Mesendoderm (in vitro differentiated cells): ENCODE results near the gene ATN1.

Experiments used
- DNase-seq: peaks from one replicate; pipeline ENCODE4 v3.0.0; 2013
- H2AK5ac ChIP-seq: 2 replicates; pipeline ENCODE4 v1.6.1; 2013; ENCODE audit warnings: low read length, inconsistent platforms
- H2BK120ac ChIP-seq: 2 replicates; pipeline ENCODE4 v1.6.1; 2013; ENCODE audit warnings: low read depth, mild to moderate bottlenecking, low read length, moderate library complexity, mixed read lengths
- H2BK15ac ChIP-seq: replicated peaks from 2 replicates; pipeline ENCODE4 v1.6.1; 2013; ENCODE audit warnings: low read depth, mild to moderate bottlenecking, moderate library complexity
- H2BK5ac ChIP-seq: 2 replicates; pipeline ENCODE4 v1.6.1; 2013; ENCODE audit warnings: low read length, inconsistent platforms
- H3K18ac ChIP-seq: 2 replicates; pipeline ENCODE4 v1.6.1; 2013; ENCODE audit warnings: mild to moderate bottlenecking, low read length, mixed read lengths
- H3K23ac ChIP-seq: one replicate; pipeline ENCODE4 v1.6.1; 2013; ENCODE audit warnings: low read length
- H3K27ac ChIP-seq: 2 replicates; pipeline ENCODE4 v1.5.1; 2013; ENCODE audit warnings: low read depth, mild to moderate bottlenecking, inconsistent platforms, low read length, moderate library complexity
- H3K27me3 ChIP-seq: 2 replicates; pipeline ENCODE4 v1.6.1; 2013; ENCODE audit warnings: low read length, control low read depth, mild to moderate bottlenecking, inconsistent platforms; ENCODE audit not compliant: insufficient read depth, poor library complexity
- H3K36me3 ChIP-seq: 2 replicates; pipeline ENCODE4 v1.6.1; 2013; ENCODE audit warnings: low read length, inconsistent platforms; ENCODE audit not compliant: control insufficient read depth, insufficient read depth
- H3K4ac ChIP-seq: one replicate; pipeline ENCODE4 v1.6.1; 2013; ENCODE audit warnings: low read depth, mild to moderate bottlenecking, low read length, moderate library complexity
- H3K4me1 ChIP-seq: 2 replicates; pipeline ENCODE4 v1.6.1; 2013; ENCODE audit warnings: low read depth, low read length, inconsistent platforms; ENCODE audit not compliant: control insufficient read depth
- H3K4me2 ChIP-seq: 2 replicates; pipeline ENCODE4 v1.6.1; 2013; ENCODE audit warnings: low read length
- H3K4me3 ChIP-seq: 2 replicates; pipeline ENCODE4 v1.5.1; 2013; ENCODE audit warnings: mild to moderate bottlenecking, low read length
- H3K56ac ChIP-seq: one replicate; pipeline ENCODE4 v1.6.1; 2013; ENCODE audit warnings: low read length
- H3K79me1 ChIP-seq: 2 replicates; pipeline ENCODE4 v1.6.1; 2013; ENCODE audit warnings: low read length, inconsistent platforms
- H3K79me2 ChIP-seq: 2 replicates; pipeline ENCODE4 v1.6.1; 2013; ENCODE audit warnings: mild to moderate bottlenecking, low read length; ENCODE audit not compliant: control insufficient read depth, insufficient read depth
- H3K9ac ChIP-seq: 2 replicates; pipeline ENCODE4 v1.6.1; 2013; ENCODE audit warnings: low read length, inconsistent platforms
- H4K5ac ChIP-seq: one replicate; pipeline ENCODE4 v1.6.1; 2013; ENCODE audit warnings: low read length
- H4K8ac ChIP-seq: one replicate; pipeline ENCODE4 v1.6.1; 2013; ENCODE audit warnings: low read depth, mild to moderate bottlenecking, control low read depth, low read length, moderate library complexity
- WGBS: extraction: QIAGEN DNeasy Blood & Tissue Kit; methylation state at CpG from one replicate; pipeline ENCODE4 v1.1.7; 2013; ENCODE audit warnings: low lambda C conversion rate, missing lambda C conversion rate; ENCODE audit not compliant: insufficient coverage; ENCODE audit errors: extremely low coverage; 5-methylcytosine and 5-hydroxymethylcytosine counted together

Gene ATN1

DNA sequence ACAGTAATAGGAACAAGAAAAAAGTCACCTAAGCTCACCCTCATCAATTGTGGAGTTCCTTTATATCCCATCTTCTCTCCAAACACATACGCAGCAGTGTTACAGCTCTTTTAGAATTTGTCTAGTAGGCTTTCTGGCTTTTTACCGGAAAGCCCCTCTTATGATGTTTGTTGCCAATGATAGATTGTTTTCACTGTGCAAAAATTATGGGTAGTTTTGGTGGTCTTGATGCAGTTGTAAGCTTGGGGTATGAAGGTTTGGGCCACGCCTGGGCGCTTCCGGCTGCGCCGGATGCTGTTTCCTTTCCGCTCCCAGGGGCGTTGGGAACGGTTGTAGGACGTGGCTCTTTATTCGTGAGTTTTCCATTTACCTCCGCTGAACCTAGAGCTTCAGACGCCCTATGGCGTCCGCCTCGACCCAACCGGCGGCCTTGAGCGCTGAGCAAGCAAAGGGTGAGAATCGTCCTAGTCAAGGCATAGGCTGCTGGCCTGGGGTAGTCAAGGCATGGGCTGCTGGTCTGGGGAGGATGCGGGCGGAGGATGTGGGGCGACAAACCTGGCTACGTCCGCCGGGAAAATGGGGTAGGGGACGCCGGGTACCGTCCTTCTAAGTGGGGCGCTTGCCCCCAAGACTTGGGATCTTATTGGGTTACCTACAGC lies 16.1 kb downstream of the ATN1 start, which contains the start of the genes C12orf57 and RNU7-1:
Gene C12orf57, plus strand, starts transcription at position 301 of the 659 bp plus-strand sequence. Its CDS starts 100 bp downstream, at position 401.
Gene RNU7-1, plus strand, starts transcription at position 95 of the 659 bp plus-strand sequence.
- Histone ChIP-seq H4K5ac (no peak within 1 kb of the TSS), H2BK5ac (peak within 1 kb of the TSS; percentile 90), H3K79me1 (peaks cover 3% of the 10 kb centered on the region), H2BK15ac (no peak within 1 kb of the TSS), H3K23ac (peak within 1 kb of the TSS; percentile 98), H3K4ac (peak within 1 kb of the TSS; percentile 71), H3K4me3 (peak within 1 kb of the TSS; percentile 75), H3K36me3 (peaks cover 4% of the 10 kb centered on the region), H3K79me2 (no peaks in the 10 kb centered on the region), H3K4me1 (peaks cover 2% of the 10 kb centered on the region), H2AK5ac (peak within 1 kb of the TSS; percentile 86), H4K8ac (no peak within 1 kb of the TSS), H3K56ac (peak within 1 kb of the TSS; percentile 99), H2BK120ac (no peak within 1 kb of the TSS), H3K27ac (peak within 1 kb of the TSS; percentile 87), H3K18ac (peak within 1 kb of the TSS; percentile 12), H3K9ac (peak within 1 kb of the TSS; percentile 99), H3K4me2 (peak within 1 kb of the TSS; percentile 95), H3K27me3 (no peaks in the 10 kb centered on the region)
- no CpG with 5 or more reads among the region's 31 CpGs for WGBS
- DNase-seq = peak; percentile 99

DNA sequence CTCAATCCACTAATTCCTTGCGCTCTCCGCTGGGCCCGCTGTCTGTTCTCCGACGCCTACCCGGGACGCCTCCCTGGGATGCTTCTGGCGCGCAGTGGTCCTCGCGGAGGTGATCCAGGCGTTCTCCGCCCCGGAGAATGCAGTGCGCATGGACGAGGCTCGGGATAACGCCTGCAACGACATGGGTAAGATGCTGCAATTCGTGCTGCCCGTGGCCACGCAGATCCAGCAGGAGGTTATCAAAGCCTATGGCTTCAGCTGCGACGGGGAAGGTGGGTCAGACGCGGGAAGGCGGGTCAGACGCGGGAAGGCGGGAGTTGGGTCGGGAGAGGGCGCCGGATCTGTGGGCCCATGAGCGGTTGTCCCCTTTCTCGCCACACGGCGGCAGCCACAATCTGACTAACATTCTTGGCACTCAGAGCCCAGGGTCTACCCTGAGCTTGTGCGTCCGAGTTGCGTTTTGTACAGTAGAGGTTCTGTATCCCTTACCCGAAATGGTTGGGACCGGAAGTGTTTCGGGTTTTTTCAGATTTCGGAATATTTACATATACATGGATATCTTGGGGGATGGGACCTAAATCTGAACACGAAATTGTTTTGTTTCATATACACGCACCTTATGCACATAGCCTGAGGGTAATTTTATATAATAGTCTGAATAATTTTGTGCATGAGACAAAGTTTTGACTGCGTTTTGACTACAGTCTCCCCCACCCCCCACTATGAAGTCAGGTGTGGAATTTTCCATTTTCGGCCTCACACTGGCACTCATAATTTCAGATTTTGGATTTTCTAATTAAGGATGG lies 16.8 kb downstream of the ATN1 start:
- peak overlapping the region; percentile 75 for H3K4me3 ChIP-seq
- H2BK5ac ChIP-seq = peak overlapping the region; percentile 90
- peak overlapping the region; percentile 2 for H3K18ac ChIP-seq
- peaks cover 1% of the 10 kb centered on the region for H3K36me3 ChIP-seq
- H3K4ac ChIP-seq = peak overlapping the region; percentile 71
- peak; percentile 97 for DNase-seq
- no peaks in the 10 kb centered on the region for H3K79me2 ChIP-seq
- no peak overlapping the region for H4K5ac ChIP-seq
- H3K27ac ChIP-seq = peak overlapping the region; percentile 87
- peak overlapping the region; percentile 95 for H3K4me2 ChIP-seq
- peaks cover 2% of the 10 kb centered on the region for H3K4me1 ChIP-seq
- H4K8ac ChIP-seq = no peak overlapping the region
- H3K9ac ChIP-seq = peak overlapping the region; percentile 99
- H3K79me1 ChIP-seq = no peaks in the 10 kb centered on the region
- H3K23ac ChIP-seq = peak overlapping the region; percentile 98
- WGBS = no CpG with 5 or more reads among the region's 48 CpGs
- peak overlapping the region; percentile 86 for H2AK5ac ChIP-seq
- H2BK15ac ChIP-seq = no peak overlapping the region
- H3K27me3 ChIP-seq = no peaks in the 10 kb centered on the region
- H3K56ac ChIP-seq = peak overlapping the region; percentile 99
- H2BK120ac ChIP-seq = no peak overlapping the region

DNA sequence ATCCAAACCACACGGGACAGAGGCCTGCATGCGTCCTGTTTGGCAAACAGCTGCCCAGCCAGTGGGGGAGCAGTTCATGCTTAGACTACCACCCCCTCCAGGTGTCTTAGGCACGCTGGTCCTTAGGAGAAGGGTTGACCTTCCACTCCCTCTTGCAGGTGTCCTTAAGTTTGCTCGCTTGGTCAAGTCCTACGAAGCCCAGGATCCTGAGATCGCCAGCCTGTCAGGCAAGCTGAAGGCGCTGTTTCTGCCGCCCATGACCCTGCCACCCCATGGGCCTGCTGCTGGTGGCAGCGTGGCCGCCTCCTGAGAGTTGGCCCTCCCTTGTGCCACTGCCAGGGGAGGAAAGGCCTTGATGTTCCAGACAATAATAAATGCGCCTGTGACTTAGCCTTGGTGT lies 17.9 kb downstream of the ATN1 start:
- H2BK5ac ChIP-seq = no peak overlapping the region
- H3K18ac ChIP-seq = no peak overlapping the region
- peaks cover 2% of the 10 kb centered on the region for H3K4me1 ChIP-seq
- H2BK120ac ChIP-seq = no peak overlapping the region
- peak overlapping the region; percentile 48 for H3K4me2 ChIP-seq
- H4K5ac ChIP-seq = no peak overlapping the region
- H3K36me3 ChIP-seq = peaks cover 1% of the 10 kb centered on the region
- WGBS = no CpG with 5 or more reads among the region's 11 CpGs
- H3K27ac ChIP-seq = peak overlapping the region; percentile 68
- H3K4ac ChIP-seq = no peak overlapping the region
- peak overlapping the region; percentile 70 for H3K9ac ChIP-seq
- no peaks in the 10 kb centered on the region for H3K79me1 ChIP-seq
- no peak overlapping the region for H3K4me3 ChIP-seq
- H3K27me3 ChIP-seq = no peaks in the 10 kb centered on the region
- no peak overlapping the region for H4K8ac ChIP-seq
- no peaks in the 10 kb centered on the region for H3K79me2 ChIP-seq
- no peak overlapping the region for H3K23ac ChIP-seq
- peak overlapping the region; percentile 77 for H3K56ac ChIP-seq
- no peak overlapping the region for H2AK5ac ChIP-seq
- H2BK15ac ChIP-seq = no peak overlapping the region
- DNase-seq = peak; percentile 42

DNA sequence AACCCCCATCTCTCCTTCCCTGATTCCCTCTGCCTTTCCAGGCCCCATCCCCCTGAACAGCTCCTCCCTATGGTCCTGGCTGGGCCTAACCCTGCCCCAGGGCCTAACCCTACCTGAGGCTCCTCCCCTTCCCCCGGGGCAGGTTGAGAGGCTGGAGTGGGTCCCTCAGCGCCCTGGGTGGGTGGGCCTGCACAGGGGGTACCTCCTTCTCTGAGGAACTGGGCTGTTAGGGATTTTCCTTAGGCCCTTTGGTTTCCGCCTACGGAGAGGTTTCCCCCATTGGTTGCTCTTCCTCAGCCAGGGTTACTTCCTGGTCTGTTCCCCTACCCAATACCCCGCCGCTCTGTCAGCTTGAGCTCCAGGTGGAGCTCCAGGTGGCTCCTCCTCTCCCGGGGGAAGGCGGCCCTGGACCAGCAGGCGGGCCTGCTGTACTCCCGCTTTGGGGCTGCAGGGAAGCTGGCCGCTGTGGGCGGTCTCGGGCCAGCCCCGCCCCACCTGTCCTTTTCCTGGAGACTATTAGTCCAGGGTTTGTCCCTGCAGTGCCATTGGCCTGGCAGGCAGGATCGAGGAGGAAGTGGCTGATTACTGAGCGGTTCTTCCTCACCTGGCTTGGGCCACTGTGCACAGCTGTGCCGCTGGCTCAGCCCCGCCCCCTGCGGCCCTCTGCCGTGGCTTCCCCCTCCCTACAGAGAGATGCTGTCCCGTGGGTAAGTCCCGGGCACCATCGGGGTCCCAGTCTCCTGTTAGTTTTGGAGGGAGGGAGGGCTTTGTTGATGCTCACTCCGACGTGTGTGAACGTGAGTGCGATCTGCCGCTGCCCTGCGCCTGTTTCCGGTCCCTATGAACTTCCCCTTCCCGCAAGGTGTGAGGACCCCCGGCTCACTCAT lies 18.5 kb downstream of the ATN1 start:
- Histone ChIP-seq H3K36me3 (peaks cover under 1% of the 10 kb centered on the region), H2AK5ac (no peak overlapping the region), H3K56ac (peak overlapping the region; percentile 87), H3K18ac (no peak overlapping the region), H4K5ac (no peak overlapping the region), H2BK5ac (peak overlapping the region; percentile 28), H3K79me1 (no peaks in the 10 kb centered on the region), H3K79me2 (no peaks in the 10 kb centered on the region), H4K8ac (no peak overlapping the region), H3K4me1 (peaks cover 2% of the 10 kb centered on the region), H2BK120ac (no peak overlapping the region), H3K4ac (no peak overlapping the region), H3K4me2 (peak overlapping the region; percentile 86), H3K9ac (peak overlapping the region; percentile 70), H2BK15ac (no peak overlapping the region), H3K23ac (no peak overlapping the region), H3K4me3 (peak overlapping the region; percentile 49), H3K27ac (peak overlapping the region; percentile 68), H3K27me3 (no peaks in the 10 kb centered on the region)
- WGBS = no CpG with 5 or more reads among the region's 32 CpGs
- peak; percentile 99 for DNase-seq

DNA sequence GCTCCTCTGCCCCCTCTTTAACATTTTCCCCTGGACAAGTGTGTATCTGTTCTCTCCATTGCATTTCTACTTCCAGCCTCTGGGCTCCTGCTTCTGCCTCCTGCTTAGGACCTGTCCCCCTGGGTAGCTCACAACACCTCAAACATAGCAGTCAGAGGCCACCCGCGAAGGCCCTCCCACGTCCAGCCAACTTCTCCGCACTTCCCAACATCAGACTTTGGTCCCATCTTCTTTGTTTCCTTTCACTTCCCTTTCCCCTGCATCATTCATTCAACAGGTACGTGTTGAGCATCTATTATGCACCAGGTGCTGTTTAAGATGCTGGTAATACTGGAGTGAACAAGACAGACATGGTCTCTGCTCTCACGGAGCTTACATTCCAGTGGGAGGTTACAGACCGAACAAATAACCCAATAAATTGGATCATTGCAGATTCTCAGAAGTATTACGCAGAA lies 19.2 kb downstream of the ATN1 start:
- Histone ChIP-seq H3K27ac (no peak overlapping the region), H3K27me3 (no peaks in the 10 kb centered on the region)
- no CpG with 5 or more reads among the region's 8 CpGs for WGBS

More for the DNA sequence above, 19.2 kb downstream of the ATN1 start:
- no peak overlapping the region for H4K5ac ChIP-seq
- H3K79me1 ChIP-seq = no peaks in the 10 kb centered on the region
- H3K9ac ChIP-seq = peak overlapping the region; percentile 70
- peak overlapping the region; percentile 28 for H2BK5ac ChIP-seq
- no peaks in the 10 kb centered on the region for H3K36me3 ChIP-seq
- H2AK5ac ChIP-seq = no peak overlapping the region
- H3K4me2 ChIP-seq = peak overlapping the region; percentile 86
- H3K18ac ChIP-seq = no peak overlapping the region
- peaks cover 2% of the 10 kb centered on the region for H3K4me1 ChIP-seq
- no peaks in the 10 kb centered on the region for H3K79me2 ChIP-seq
- H4K8ac ChIP-seq = no peak overlapping the region
- H2BK120ac ChIP-seq = no peak overlapping the region
- H3K4ac ChIP-seq = no peak overlapping the region
- peak; percentile 25 for DNase-seq
- peak overlapping the region; percentile 49 for H3K4me3 ChIP-seq
- peak overlapping the region; percentile 87 for H3K56ac ChIP-seq
- no peak overlapping the region for H2BK15ac ChIP-seq
- H3K23ac ChIP-seq = no peak overlapping the region
